ENCODE data around the gene ADAT1.

DNA sequence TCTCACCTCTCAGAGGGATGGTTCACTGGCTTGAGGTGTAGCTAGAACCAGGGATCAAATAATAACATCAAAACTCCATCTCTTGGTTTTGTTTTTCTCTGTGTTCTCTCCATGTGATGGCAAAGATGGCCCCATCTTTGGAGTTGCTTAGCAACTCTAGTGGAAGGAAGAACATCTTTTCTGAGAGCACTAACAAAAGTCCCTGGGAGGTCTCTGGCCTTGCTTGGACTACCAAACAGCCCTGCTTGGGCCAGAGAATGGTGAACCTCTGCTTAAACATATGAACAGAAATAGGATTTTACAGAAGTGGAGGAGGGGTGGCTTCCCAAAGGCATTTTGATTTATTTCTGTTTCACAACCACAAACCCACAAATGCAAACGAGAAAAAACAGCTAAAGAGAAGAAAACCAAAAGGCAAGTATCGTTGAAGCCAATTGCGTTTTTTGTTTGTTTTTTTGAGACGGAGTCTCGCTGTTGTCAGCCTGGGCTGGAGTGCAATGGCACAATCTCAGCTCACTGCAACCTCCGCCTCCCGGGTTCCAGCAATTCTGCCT, 43.7 kb downstream of the ADAT1 start:
- TF ChIP-seq POLR2AphosphoS5 (IDR thresholded peaks at IDR 0.05; ENCODE audit: low read depth, low read length), result no peak
- no peak for TF ChIP-seq POLR2A (IDR thresholded peaks at IDR 0.05; ENCODE audit: low read depth, low read length)

All from GM12892 (cell line).